Measurements from ENCODE around the gene CDH23. TPM values are rescaled to one million over a fixed set of nuclear protein-coding genes. Genes with fewer than 3 reads are reported as not detected.

The CDH23 gene
- total and polyA plus RNA-seq, 2 donors (not counting 1 experiment from before 2014, with no cell fraction given) = 0.37 to 0.89 TPM

- Histone ChIP-seq H3K79me2 (ENCODE audit: control insufficient read depth, insufficient read depth, low read length) (no peaks in the 10 kb centered on the region), H3K4me3 (ENCODE audit: control extremely low read depth in 1 of 5, extremely low read depth in 1 of 5, insufficient read depth in 1 of 5, low read depth in 2 of 5, low read length in 4 of 5) (no peak overlapping the region), H3K4me2 (replicated peaks; ENCODE audit: low read depth, low read length, poor library complexity, severe bottlenecking) (no peak overlapping the region), H3K9ac (ENCODE audit: low read length) (no peak overlapping the region), H3K9me3 (ENCODE audit: control extremely low read depth in 1 of 3, control insufficient read depth in 2 of 3, insufficient read depth in 1 of 3, low read length in 2 of 3) (peaks cover 0 to 7% (median 0%) of the 10 kb centered on the region in 3 donors), H3K27ac (ENCODE audit: low read length in 2 of 2) (no peak overlapping the region), H3K4me1 (ENCODE audit: control insufficient read depth in 2 of 2, insufficient read depth in 2 of 2, low read length in 2 of 2) (no peaks in the 10 kb centered on the region), H3K27me3 (replicated peaks in 1 of 4; ENCODE audit: control extremely low read depth in 1 of 4, control insufficient read depth in 3 of 4, insufficient read depth in 4 of 4, low read length in 3 of 4) (no peaks in the 10 kb centered on the region), H4K20me1 (ENCODE audit: control insufficient read depth, insufficient read depth, low read length, poor library complexity, severe bottlenecking) (no peaks in the 10 kb centered on the region), H2AFZ (ENCODE audit: insufficient read depth, low read depth, low read length, poor library complexity, severe bottlenecking) (no peak overlapping the region), H3K36me3 (replicated peaks in 1 of 2; ENCODE audit: control extremely low read depth in 1 of 2, control insufficient read depth in 1 of 2, extremely low read depth in 1 of 2, insufficient read depth in 2 of 2, low read length in 1 of 2) (no peaks in the 10 kb centered on the region)
- ChIA-PET CTCF (no interaction called here), POLR2A (no interaction called here)
- ATAC-seq (ENCODE audit: low read depth) (no peak), DNase-seq (no peak)
- intact Hi-C loops (cut with micrococcal nuclease) = no loop called here
- H3K27ac Mint-ChIP-seq = no peak overlapping the region
- peaks cover 2% of the 10 kb centered on the region for H3K4me1 Mint-ChIP-seq
- WGBS (ENCODE audit: insufficient coverage) = 96% methylated on average over 13 of the region's 13 CpGs
- no peak for TF ChIP-seq EZH2 (IDR thresholded peaks at IDR 0.05; ENCODE audit: borderline replicate concordance, insufficient read depth, low read depth, low read length, poor library complexity, severe bottlenecking)
- TF ChIP-seq CTCF (IDR thresholded peaks at IDR 0.05) = no peak
- no peaks in the 10 kb centered on the region for H3K9me3 Mint-ChIP-seq (ENCODE audit: insufficient read depth)
- H3K27me3 Mint-ChIP-seq = peaks cover 7% of the 10 kb centered on the region
- no peak overlapping the region for H3K4me3 Mint-ChIP-seq
These were observed 85.2 kb downstream of the CDH23 start for GRCh38 chr10:71481746-71482410.

- no peaks in the 10 kb centered on the region for H3K9me3 Mint-ChIP-seq (ENCODE audit: insufficient read depth)
- TF ChIP-seq EZH2 (IDR thresholded peaks at IDR 0.05; ENCODE audit: borderline replicate concordance, insufficient read depth, low read depth, low read length, poor library complexity, severe bottlenecking) = no peak
- no peak for TF ChIP-seq CTCF (IDR thresholded peaks at IDR 0.05)
- no peak overlapping the region for H3K9ac ChIP-seq (ENCODE audit: low read length)
- H2AFZ ChIP-seq (ENCODE audit: insufficient read depth, low read depth, low read length, poor library complexity, severe bottlenecking) = no peak overlapping the region
- H4K20me1 ChIP-seq (ENCODE audit: control insufficient read depth, insufficient read depth, low read length, poor library complexity, severe bottlenecking) = no peaks in the 10 kb centered on the region
- H3K4me3 Mint-ChIP-seq = no peak overlapping the region
- no peaks in the 10 kb centered on the region for H3K27me3 ChIP-seq (replicated peaks in 1 of 4; ENCODE audit: control extremely low read depth in 1 of 4, control insufficient read depth in 3 of 4, insufficient read depth in 4 of 4, low read length in 3 of 4)
- H3K4me3 ChIP-seq (ENCODE audit: control extremely low read depth in 1 of 5, extremely low read depth in 1 of 5, insufficient read depth in 1 of 5, low read depth in 2 of 5, low read length in 4 of 5) = no peak overlapping the region
- POLR2A ChIA-PET = no interaction called here
- CTCF ChIA-PET = no interaction called here
- peaks cover 0 to 7% (median 0%) of the 10 kb centered on the region in 3 donors for H3K9me3 ChIP-seq (ENCODE audit: control extremely low read depth in 1 of 3, control insufficient read depth in 2 of 3, insufficient read depth in 1 of 3, low read length in 2 of 3)
- H3K27ac ChIP-seq (ENCODE audit: low read length in 2 of 2) = no peak overlapping the region
- H3K27me3 Mint-ChIP-seq = peaks cover 7% of the 10 kb centered on the region
- H3K36me3 ChIP-seq (replicated peaks in 1 of 2; ENCODE audit: control extremely low read depth in 1 of 2, control insufficient read depth in 1 of 2, extremely low read depth in 1 of 2, insufficient read depth in 2 of 2, low read length in 1 of 2) = no peaks in the 10 kb centered on the region
- no peaks in the 10 kb centered on the region for H3K4me1 Mint-ChIP-seq
- ATAC-seq (ENCODE audit: low read depth) = no peak
- no peaks in the 10 kb centered on the region for H3K79me2 ChIP-seq (ENCODE audit: control insufficient read depth, insufficient read depth, low read length)
- H3K4me2 ChIP-seq (replicated peaks; ENCODE audit: low read depth, low read length, poor library complexity, severe bottlenecking) = no peak overlapping the region
- intact Hi-C loops (cut with micrococcal nuclease) = no loop called here
- WGBS (ENCODE audit: insufficient coverage) = 92% methylated on average over 6 of the region's 6 CpGs
- no peak overlapping the region for H3K27ac Mint-ChIP-seq
- DNase-seq = no peak
- H3K4me1 ChIP-seq (ENCODE audit: control insufficient read depth in 2 of 2, insufficient read depth in 2 of 2, low read length in 2 of 2) = no peaks in the 10 kb centered on the region
These were observed 85.9 kb downstream of the CDH23 start for GRCh38 chr10:71482620-71483019.
